Spleen (tissue), 7 donors: ENCODE data around the gene BCL3.

ENCODE experiments used
- CTCF ChIP-seq, 11 experiments: fragments of 200-600 bp in 7 of 11; fragments of 450-650 bp in 4 of 11; sonication (generic) in 4 of 11; IDR thresholded peaks in 8 of 11; conservative IDR thresholded peaks in 3 of 11; 1 replicate in 7 of 11; 2 replicates in 4 of 11; pipeline versions ENCODE4 v1.4.0 to v1.8.0; 2016 to 2021; ENCODE audit warnings: antibody characterized with exemption in 11 of 11, inconsistent platforms in 4 of 11, mild to moderate bottlenecking in 1 of 11
- POLR2AphosphoS5 ChIP-seq, 3 donors: sonication (generic); formaldehyde crosslinking; IDR thresholded peaks; one replicate each; pipeline ENCODE4 v1.5.1; 2017; ENCODE audit warnings: antibody characterized with exemption in 3 of 3
- donor health status: DM: no; HTN: no; CAD: no; lungs with moderate emphysema.
- donor health status: DM: no; HTN: no; CAD: no.
- donor health status: DM: no; HTN: no; CAD: no.

GRCh38 chr19:44737238-44738071 lies 11.1 kb upstream of the BCL3 start:
- no peak for TF ChIP-seq CTCF (IDR thresholded peaks at IDR 0.05 in 8 of 11, conservative IDR thresholded peaks at IDR 0.05 in 3 of 11)
- TF ChIP-seq POLR2AphosphoS5 (IDR thresholded peaks at IDR 0.05): no peak
